HG03039 (cell line): ENCODE measurements around the gene ASTN2.

Experiments
- ATAC-seq: cut with Tn5 transposase; IDR thresholded peaks from one replicate; pipeline ENCODE4 v1.9.1; 2021; ENCODE audit warnings: mild to moderate bottlenecking, moderate library complexity; ENCODE audit not compliant: unreplicated experiment

The ASTN2 gene

DNA sequence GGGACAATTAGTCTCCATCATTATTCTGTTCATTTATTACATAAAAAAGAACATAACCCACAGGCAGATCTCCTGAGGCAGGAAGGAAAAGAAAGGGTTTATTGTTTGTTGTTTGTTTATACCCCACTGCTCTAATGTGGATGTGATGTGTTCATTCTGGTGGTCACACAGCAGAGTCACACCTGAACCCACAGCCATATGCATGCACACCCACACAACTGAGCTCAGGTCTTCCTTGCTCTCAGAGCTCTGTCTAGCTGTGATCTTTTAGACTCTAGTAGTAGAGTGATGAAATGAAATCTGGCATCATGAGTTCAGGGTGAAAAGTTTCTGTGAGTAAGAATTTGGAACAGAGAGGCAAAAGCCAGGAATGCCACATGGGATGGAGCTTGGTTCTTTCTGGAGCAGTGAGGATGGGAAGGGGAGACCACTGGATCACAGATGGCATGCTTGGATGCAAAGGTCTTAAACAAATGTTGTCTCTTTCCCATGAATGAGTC, 1034.3 kb downstream of the ASTN2 start:
- ATAC-seq, result no peak

DNA sequence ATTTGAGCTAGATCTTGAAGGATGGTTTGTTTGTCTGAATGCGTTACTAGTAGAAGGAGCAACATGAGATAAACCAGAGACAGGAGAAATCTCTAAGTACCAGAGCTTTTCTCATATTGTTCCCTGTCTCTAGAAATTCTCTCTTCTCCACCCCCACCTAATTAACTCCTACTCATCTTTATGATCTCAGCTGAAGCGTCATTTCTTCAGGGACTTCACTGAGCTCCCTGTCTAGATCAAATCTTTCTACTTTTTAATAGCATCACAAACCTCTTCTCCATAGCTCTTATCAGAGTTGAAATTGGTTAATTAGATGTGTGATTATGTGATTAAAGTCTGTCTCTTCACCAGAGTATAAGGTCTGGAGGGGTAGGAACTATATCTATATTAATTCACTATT, 1035.0 kb downstream of the ASTN2 start:
- ATAC-seq, result no peak

DNA sequence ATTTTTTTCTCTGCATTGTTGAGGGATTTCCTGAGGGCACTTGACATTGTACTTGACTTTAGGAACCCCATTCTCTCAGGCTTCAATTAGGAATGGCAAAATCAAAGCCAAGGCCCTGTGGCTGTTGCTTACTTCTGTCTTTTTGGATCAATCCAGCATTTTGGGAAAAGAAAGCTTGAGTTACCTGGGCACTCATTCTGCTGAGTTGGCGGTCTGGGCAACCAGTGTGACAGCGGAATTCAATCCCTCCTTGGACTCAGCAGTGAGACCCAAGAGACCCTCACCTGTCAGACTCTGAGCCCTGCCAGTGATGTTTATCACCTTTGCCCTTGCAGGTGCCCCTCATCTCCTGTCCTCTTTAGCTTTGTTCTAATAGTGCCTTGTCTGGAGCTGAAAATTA, 1036.0 kb downstream of the ASTN2 start:
- ATAC-seq, result no peak

DNA sequence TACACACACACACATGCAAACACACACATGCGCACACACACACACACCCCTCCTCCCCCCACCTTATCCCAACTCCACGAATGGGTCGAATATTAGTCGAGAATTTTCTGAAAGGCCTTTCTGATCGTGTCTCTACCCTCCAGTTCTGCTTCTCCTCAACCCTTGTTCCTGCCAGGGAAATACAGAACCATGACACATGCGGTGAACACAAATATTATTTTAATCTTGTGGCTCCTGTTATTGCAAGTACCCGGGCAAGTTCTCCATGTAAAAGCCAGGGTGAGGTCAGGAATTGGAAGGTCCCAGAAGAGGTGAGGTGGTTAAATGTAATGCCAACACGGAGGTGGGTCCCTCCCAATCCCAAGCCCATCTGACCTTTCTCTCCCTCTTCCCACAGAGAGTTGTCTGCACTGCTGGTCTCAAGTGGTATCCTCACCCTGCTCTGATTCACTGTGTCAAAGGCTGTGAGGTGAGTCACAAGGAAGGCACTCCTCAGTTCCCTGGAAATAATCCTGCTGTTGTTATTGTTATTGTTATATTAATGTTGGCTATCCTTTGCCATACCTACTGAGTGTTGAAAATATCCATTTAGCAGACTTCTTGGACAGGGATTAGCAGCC, 1037.6 kb downstream of the ASTN2 start:
- no peak for ATAC-seq
